Adrenal gland (tissue), 5 donors: ENCODE data around the gene RERG.

ENCODE experiments used
- CTCF ChIP-seq, 6 experiments: fragments of 450-650 bp in 4 of 6; fragments of 200-600 bp in 2 of 6; sonication (generic) in 1 of 6; IDR thresholded peaks; 1 replicate in 5 of 6; 2 replicates in 1 of 6; pipeline versions ENCODE4 v1.5.1 to v1.8.0; 2016 to 2021; ENCODE audit warnings: antibody characterized with exemption in 6 of 6, mild to moderate bottlenecking in 2 of 6, moderate library complexity in 1 of 6
- POLR2A ChIP-seq, 2 donors: fragments of 450-650 bp; IDR thresholded peaks; one replicate each; pipeline ENCODE4 v1.6.1; 2017; ENCODE audit warnings: antibody characterized with exemption in 2 of 2, mild to moderate bottlenecking in 2 of 2, moderate library complexity in 1 of 2
- donor health status: DM: no; HTN: no; CAD: no.

- TF ChIP-seq CTCF (IDR thresholded peaks at IDR 0.05), result no peak
- peak; percentile 28 to 46 for TF ChIP-seq POLR2A (IDR thresholded peaks at IDR 0.05)
These were observed 57.9 kb downstream of the RERG start for GRCh38 chr12:15163030-15163976.
